ENCODE results near the gene GHDC.
"Not testable (repeated sequence)": the region's sequence is repeated elsewhere in the genome, so short reads cannot be mapped to it uniquely, and the experiment has no call there.

The GHDC gene, protein sequence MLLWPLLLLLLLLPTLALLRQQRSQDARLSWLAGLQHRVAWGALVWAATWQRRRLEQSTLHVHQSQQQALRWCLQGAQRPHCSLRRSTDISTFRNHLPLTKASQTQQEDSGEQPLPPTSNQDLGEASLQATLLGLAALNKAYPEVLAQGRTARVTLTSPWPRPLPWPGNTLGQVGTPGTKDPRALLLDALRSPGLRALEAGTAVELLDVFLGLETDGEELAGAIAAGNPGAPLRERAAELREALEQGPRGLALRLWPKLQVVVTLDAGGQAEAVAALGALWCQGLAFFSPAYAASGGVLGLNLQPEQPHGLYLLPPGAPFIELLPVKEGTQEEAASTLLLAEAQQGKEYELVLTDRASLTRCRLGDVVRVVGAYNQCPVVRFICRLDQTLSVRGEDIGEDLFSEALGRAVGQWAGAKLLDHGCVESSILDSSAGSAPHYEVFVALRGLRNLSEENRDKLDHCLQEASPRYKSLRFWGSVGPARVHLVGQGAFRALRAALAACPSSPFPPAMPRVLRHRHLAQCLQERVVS

DNA sequence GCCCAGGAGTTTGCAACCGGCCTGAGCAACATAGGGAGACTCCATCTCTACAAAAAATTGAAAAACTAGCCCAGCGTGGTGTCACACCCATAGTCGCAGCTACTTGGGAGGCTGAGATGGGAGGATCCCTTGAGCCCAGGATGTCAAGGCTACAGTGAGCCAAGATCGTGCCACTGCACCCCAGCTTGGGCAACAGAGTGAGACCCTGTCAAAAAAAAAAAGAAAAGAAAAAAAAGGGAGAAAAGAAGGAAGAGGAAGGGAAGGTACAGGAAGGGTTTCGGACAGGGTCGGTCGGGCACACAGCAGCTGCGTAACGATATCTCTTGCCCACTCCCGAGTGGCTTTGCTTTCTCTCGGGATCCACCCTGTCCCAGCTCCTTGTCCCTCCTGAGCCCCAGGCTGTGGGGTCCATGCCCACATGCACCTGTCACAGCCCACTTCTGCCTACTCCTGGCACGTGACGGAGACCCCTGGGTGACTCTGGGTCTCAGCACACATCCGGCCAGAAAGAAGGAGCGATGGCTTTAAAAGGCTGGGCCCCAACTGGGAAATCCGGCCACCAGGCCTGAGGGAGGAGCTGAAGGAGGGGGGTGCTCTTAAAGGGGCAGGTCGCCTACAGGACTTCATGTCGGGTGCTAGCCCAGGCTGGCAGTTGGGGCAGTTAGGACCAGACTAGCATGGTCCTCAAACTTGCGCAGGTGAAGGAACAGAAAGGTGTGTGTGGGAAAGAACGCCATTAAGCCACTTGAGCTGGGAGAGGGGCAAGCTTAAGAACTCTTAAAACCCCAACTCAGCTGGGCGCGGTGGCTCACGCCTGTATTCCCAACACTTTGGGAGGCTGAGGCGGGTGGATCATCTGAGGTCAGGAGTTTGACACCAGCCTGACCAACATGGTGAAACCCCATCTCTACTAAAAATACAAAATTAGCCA is at the start of gene GHDC:
GHDC (minus strand) TSS at position 526 of the 931 bp plus-strand sequence. CDS start 913 bp downstream, outside the sequence.
- peak; percentile 83 to 91 for DNase-seq (ENCODE audit: low read depth in 1 of 2, low spot score in 1 of 2)
- in situ Hi-C loops (cut with HindIII; ENCODE audit: low pct_unique_long_range_greater_than_20kb, low sequenced_read_pairs): no loop called here
- TF ChIP-seq JUND (IDR thresholded peaks at IDR 0.05; ENCODE audit: low read depth): no peak

DNA sequence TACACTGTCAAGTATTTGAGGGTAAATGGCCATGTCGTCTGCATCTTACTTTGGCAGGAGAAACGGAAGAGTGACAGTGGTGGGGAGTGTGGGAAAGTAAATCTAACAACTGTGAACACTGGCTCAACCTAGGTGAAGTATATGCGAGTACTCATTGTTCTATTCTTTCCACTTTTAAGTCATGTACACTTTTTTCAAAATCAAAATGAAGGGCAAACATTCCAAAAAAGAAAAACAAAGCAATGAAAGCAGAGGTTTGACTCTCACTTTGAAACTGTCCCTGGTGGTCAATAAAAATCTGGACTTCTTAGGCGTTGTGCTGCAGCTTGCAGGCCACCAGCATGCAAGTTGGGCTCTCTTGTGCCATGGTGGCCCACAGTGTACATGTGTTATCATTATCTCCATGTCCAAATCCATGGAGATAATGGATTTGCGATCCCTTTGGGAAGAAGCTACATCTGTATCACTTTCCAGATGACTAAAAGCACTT is 49.2 kb upstream of the GHDC start:
- no peak for TF ChIP-seq JUND (IDR thresholded peaks at IDR 0.05; ENCODE audit: low read depth)
- DNase-seq (ENCODE audit: low read depth in 1 of 2, low spot score in 1 of 2): no peak
- in situ Hi-C loops (cut with HindIII; ENCODE audit: low pct_unique_long_range_greater_than_20kb, low sequenced_read_pairs): no loop called here

DNA sequence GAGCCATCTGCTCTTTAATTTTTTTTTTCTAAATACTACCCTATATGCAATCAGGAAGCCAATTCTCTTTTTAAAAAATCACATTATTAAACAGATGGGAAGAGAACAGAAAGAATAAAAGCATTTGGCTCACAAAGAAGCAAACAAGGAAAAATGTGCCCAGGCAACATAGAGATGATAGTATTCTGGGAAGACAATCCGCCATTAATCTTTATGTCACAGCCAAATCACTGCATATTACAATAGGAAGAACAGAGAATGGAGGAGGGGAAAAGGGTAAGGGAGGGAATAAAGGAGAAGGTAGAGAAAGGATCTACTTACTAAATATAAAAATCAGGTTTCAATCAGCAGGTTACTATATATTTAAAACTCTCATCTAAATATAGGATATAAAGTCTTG is 47.6 kb upstream of the GHDC start:
- DNase-seq (ENCODE audit: low read depth in 1 of 2, low spot score in 1 of 2): no peak
- no peak for TF ChIP-seq JUND (IDR thresholded peaks at IDR 0.05; ENCODE audit: low read depth)
- in situ Hi-C loops (cut with HindIII; ENCODE audit: low pct_unique_long_range_greater_than_20kb, low sequenced_read_pairs): no loop called here

DNA sequence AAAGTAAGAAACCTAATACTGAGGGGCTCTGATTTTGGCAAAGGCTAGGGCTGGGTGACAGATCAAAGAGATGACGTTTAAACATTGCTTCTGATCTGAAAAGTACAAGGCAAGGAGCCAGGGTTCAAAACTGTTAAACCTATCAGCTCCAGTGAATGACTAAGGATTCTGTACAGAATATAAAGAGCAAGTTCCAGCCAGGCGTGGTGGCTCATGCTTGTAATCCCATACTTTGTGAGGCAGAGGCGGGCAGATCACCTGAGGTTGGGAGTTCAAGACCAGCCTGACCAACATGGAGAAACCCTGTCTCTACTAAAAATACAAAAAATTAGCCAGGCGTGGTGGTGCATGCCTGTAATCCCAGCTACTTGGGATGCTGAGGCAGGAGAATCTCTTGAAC is 46.6 kb upstream of the GHDC start:
- in situ Hi-C loops (cut with HindIII; ENCODE audit: low pct_unique_long_range_greater_than_20kb, low sequenced_read_pairs); DNase-seq (ENCODE audit: low read depth in 1 of 2, low spot score in 1 of 2): not testable (repeated sequence)

DNA sequence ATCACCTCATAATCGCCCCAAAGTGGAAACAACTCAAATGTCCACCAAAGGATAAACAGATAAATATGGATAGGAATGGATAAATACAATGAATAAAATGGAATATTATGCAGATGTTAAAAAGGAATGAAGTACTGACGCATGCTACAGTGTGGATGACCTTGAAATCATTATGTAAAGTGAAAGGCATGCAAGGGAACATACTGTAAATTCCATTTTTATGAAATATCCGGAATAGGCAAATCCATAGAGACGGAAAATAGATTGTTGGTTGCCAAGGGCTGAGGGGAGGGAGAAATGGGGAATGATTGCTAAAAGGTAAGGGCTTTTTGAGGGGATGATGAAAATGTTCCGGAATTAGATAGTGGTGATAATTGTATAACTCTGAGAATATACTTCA is 45.9 kb upstream of the GHDC start:
- in situ Hi-C loops (cut with HindIII; ENCODE audit: low pct_unique_long_range_greater_than_20kb, low sequenced_read_pairs): no loop called here
- no peak for TF ChIP-seq JUND (IDR thresholded peaks at IDR 0.05; ENCODE audit: low read depth)
- DNase-seq (ENCODE audit: low read depth in 1 of 2, low spot score in 1 of 2): no peak

DNA sequence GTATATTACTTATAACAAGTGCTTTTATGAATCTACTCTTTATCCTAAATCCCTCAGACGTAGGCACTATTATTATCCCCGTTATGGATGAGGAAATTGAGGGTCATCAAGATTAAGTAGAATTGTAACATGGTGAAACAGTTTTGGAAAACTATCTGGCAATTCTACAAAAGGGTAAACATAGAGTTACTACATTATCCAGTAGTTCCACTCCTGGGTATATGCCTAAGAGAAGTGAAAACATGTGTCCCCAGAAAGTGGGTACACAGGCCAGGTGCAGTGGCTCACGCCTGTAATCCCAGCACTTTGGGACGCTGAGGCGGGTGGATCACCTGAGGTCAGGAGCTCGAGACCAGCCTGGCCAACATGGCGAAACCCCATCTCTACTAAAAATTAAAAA is 45.3 kb upstream of the GHDC start:
- DNase-seq (ENCODE audit: low read depth in 1 of 2, low spot score in 1 of 2); in situ Hi-C loops (cut with HindIII; ENCODE audit: low pct_unique_long_range_greater_than_20kb, low sequenced_read_pairs): not testable (repeated sequence)

DNA sequence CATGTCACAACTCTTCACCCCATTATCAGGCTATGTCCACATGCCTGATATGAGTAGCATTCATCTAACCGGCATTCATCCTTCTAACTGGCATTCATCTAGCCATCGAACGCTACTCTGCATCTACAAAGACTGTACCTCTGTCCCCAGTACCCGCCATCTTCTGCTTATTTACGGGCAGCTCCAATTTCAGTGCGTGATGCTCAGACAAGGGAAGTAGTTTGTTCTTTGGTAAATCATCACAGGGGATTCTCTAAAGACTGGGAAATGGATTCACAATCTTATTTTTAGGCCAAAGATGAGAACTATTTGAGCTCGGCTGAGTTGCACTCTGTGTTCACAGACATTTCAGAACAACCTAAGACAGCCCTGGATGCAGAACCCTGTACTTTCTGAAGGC is 42.5 kb upstream of the GHDC start:
- in situ Hi-C loops (cut with HindIII; ENCODE audit: low pct_unique_long_range_greater_than_20kb, low sequenced_read_pairs): no loop called here
- no peak for DNase-seq (ENCODE audit: low read depth in 1 of 2, low spot score in 1 of 2)
- no peak for TF ChIP-seq JUND (IDR thresholded peaks at IDR 0.05; ENCODE audit: low read depth)

DNA sequence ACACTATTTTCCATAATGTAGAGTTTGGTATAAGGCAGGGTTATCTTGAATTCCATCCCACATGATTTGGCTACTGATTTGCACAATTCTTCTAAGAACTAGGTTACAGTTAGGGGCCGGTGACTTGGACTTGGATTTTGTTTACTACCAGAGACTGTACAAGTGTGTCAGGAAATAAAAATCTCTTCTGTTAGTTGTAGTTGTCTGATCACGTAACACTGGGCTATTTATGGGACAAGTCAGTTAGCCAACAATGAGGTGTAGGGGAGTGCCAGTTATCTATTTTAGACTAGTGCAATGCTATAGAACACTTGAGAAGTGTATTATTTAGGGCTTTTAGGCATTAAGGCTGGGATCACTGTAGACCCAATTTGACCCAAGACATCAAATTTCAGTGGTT is 39.7 kb upstream of the GHDC start:
- in situ Hi-C loops (cut with HindIII; ENCODE audit: low pct_unique_long_range_greater_than_20kb, low sequenced_read_pairs): no loop called here
- TF ChIP-seq JUND (IDR thresholded peaks at IDR 0.05; ENCODE audit: low read depth): no peak
- no peak for DNase-seq (ENCODE audit: low read depth in 1 of 2, low spot score in 1 of 2)

DNA sequence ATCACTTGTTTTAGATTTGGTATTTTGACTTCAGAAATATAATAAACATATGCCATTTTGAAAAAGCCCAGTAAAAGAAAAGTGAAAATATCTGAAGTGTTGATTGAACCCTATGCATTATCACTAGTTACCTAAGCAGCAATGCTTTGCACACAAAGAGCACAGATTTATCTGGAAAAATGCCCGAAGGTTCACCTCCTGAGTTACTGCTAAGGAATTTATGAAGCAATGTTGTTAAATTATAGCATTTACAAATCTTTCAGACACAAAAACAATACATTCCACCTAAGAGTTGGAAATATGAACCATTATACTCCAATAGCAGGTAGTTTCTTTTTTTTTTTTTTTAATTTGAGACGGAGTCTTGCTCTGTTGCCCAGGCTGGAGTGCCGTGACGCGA is 38.9 kb upstream of the GHDC start:
- in situ Hi-C loops (cut with HindIII; ENCODE audit: low pct_unique_long_range_greater_than_20kb, low sequenced_read_pairs): no loop called here
- DNase-seq (ENCODE audit: low read depth in 1 of 2, low spot score in 1 of 2): no peak

DNA sequence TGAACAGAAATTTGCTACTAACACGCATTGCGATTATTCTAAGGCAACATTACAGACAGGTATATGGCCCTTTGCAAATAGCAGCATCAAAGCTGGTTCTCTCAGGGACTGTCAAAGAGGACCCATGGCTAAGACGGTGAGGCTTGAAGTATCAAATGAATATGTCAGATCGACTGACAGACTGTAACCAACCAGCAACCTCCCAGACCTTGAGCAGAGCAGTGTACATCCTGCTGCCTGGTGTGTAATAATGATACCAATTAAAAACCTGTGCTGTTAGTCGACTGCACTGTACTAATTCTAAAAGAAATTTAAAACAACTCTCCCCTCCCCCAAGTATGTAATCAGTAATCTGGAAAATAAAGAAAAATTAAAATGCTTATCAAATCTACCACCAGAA is 35.9 kb upstream of the GHDC start:
- TF ChIP-seq JUND (IDR thresholded peaks at IDR 0.05; ENCODE audit: low read depth): no peak
- DNase-seq (ENCODE audit: low read depth in 1 of 2, low spot score in 1 of 2): no peak
- in situ Hi-C loops (cut with HindIII; ENCODE audit: low pct_unique_long_range_greater_than_20kb, low sequenced_read_pairs): no loop called here

More for the DNA sequence above, 38.9 kb upstream of the GHDC start:
- no peak for TF ChIP-seq JUND (IDR thresholded peaks at IDR 0.05; ENCODE audit: low read depth)

DNA sequence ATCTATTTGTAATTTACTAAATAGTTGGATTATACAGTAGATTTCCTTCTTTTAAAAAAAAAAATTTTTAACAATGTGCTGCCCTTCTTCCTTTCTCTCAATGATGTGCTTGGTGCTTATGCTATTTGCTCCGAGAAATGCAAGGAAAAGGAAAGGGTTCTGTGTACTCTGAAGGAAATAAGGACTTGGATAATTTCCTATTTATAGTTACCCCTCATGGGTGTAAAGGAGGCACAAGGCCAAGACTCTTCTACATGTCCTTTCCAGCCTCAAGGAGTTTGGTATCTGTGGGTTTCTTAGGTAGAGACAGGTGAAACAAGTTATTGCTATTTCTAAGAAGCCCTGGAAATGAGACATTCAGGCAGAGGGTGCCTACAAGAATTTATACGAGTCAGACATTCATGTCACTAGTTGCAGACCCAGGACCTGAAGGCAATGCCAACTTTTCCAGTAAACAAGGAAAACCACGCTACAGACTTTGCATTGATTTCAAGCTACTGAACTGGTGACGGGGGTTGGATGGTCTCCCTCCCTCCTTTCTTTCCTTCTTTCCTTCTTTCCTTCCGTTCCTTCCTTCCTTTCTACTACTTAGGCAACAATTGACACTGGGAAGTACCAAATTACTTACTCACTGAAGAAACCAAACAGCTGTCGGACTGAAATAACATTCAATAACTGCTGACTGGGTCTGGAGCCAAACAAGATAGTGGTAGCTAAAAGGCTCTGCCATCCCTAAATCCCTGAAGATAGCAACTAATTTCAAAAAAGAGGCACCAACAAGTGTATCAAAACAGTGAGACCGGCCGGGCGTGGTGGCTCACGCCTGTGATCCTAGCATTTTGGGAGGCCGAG is 33.8 kb upstream of the GHDC start:
- in situ Hi-C loops (cut with HindIII; ENCODE audit: low pct_unique_long_range_greater_than_20kb, low sequenced_read_pairs): no loop called here
- TF ChIP-seq JUND (IDR thresholded peaks at IDR 0.05; ENCODE audit: low read depth): no peak
- no peak for DNase-seq (ENCODE audit: low read depth in 1 of 2, low spot score in 1 of 2)

DNA sequence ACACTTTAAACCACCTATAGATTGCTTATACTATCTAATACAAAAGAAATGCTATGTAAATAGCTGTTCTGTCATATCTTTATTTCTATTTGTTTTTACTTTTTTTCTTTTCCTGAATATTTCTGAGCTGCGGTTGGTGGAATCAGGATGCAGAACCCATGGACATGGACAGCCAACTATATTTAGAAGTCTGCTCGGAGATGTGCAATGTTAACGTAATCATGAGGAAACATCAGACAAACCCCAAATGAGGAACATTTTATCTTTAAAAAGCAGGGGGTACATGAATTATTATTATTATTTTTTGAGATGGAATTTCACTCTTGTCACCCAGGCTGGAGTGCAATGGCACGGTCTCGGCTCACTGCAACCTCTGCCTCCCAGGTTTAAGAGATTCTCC is 31.4 kb upstream of the GHDC start:
- DNase-seq (ENCODE audit: low read depth in 1 of 2, low spot score in 1 of 2): no peak
- TF ChIP-seq JUND (IDR thresholded peaks at IDR 0.05; ENCODE audit: low read depth): no peak
- in situ Hi-C loops (cut with HindIII; ENCODE audit: low pct_unique_long_range_greater_than_20kb, low sequenced_read_pairs): no loop called here
